HAP-1 (cell line): ENCODE measurements around the gene CHRNA7.
"Not testable (repeated sequence)": the region's sequence is repeated elsewhere in the genome, so short reads cannot be mapped to it uniquely, and the experiment has no call there.

Experiments
- DNase-seq, 2 experiments: peaks; one replicate each; pipeline ENCODE4 v3.0.0-alpha.2; 2016 to 2020; ENCODE audit warnings: low spot score in 2 of 2
- H3K27me3 ChIP-seq: fragments of 250-450 bp; sonication (Bioruptor Pico); 2 replicates; pipeline ENCODE4 v1.5.1; 2020; ENCODE audit warnings: low read depth, mild to moderate bottlenecking, moderate library complexity
- H3K36me3 ChIP-seq: fragments of 250-450 bp; sonication (Bioruptor Pico); replicated peaks from 2 replicates; pipeline ENCODE4 v1.5.1; 2020; ENCODE audit warnings: mild to moderate bottlenecking
- H3K4me1 ChIP-seq: fragments of 250-450 bp; sonication (Bioruptor Pico); 2 replicates; pipeline ENCODE4 v1.5.1; 2020; ENCODE audit warnings: mild to moderate bottlenecking
- H3K4me3 ChIP-seq: fragments of 250-450 bp; sonication (Bioruptor Pico); 2 replicates; pipeline ENCODE4 v1.5.1; 2020; ENCODE audit warnings: mild to moderate bottlenecking, moderate library complexity
- H3K9me3 ChIP-seq: fragments of 250-450 bp; sonication (Bioruptor Pico); 2 replicates; pipeline ENCODE4 v1.5.1; 2020; ENCODE audit warnings: mild to moderate bottlenecking, moderate library complexity
- in situ Hi-C: fragments of 300-500 bp; cut with MboI; formaldehyde crosslinking; loops from 3 replicates; pipeline ENCODE4 v1.14.3; 2020; ENCODE audit warnings: low sequenced_read_pairs, inconsistent platforms, mixed read lengths

CHRNA7 gene

GRCh38 chr15:32145512-32145911, 115.2 kb downstream of the CHRNA7 start:
- H3K27me3 ChIP-seq, DNase-seq, H3K4me1 ChIP-seq, H3K9me3 ChIP-seq, in situ Hi-C loops, H3K36me3 ChIP-seq, H3K4me3 ChIP-seq: not testable (repeated sequence)

DNA sequence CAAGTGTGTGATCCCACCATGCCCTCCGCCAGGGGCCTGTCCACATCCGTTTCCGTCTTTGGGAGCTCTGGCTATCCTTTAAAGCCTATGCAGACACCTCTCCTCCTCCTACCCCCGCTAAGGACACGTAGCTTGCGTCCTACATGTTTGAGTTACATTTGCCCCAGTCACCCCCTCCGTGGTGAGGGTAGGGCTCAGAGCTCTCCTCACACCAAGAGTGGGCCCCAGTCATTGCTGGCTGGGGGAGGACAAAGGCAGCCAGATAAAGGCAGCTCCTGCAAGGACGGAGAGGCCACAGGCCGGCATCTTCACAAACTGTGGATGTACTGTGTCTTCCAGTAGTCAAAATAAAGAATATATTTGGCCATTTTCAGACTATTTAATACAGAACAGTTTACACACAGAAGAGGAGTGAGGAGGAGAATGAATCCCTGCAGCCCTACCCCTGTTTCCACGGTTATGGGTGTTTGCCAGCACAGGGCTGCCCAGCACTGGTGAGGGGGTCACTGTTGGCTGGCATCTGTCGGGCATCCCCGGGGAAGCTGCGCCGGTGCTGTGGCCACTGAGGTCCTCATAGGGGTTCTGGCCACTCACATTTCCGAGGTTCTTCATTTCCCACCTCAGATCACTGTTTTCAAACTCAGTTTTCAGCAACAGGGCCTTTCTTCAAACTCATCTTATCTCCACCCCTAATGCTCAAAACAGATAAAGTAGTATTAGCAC, 118.7 kb downstream of the CHRNA7 start:
- in situ Hi-C loops, result no loop called here
- no peaks in the 10 kb centered on the region for H3K4me1 ChIP-seq
- no peak for DNase-seq
- H3K27me3 ChIP-seq, result no peaks in the 10 kb centered on the region
- H3K36me3 ChIP-seq, result no peaks in the 10 kb centered on the region
- no peaks in the 10 kb centered on the region for H3K9me3 ChIP-seq
- H3K4me3 ChIP-seq, result no peak overlapping the region

GRCh38 chr15:32152574-32152973, 122.3 kb downstream of the CHRNA7 start:
- no peaks in the 10 kb centered on the region for H3K27me3 ChIP-seq
- no peaks in the 10 kb centered on the region for H3K9me3 ChIP-seq
- in situ Hi-C loops, result no loop called here
- no peaks in the 10 kb centered on the region for H3K4me1 ChIP-seq
- no peaks in the 10 kb centered on the region for H3K36me3 ChIP-seq
- H3K4me3 ChIP-seq, result no peak overlapping the region
- DNase-seq, result no peak

GRCh38 chr15:32153868-32154623, 123.7 kb downstream of the CHRNA7 start:
- H3K4me3 ChIP-seq, H3K36me3 ChIP-seq, H3K4me1 ChIP-seq, H3K9me3 ChIP-seq, DNase-seq, in situ Hi-C loops, H3K27me3 ChIP-seq: not testable (repeated sequence)

DNA sequence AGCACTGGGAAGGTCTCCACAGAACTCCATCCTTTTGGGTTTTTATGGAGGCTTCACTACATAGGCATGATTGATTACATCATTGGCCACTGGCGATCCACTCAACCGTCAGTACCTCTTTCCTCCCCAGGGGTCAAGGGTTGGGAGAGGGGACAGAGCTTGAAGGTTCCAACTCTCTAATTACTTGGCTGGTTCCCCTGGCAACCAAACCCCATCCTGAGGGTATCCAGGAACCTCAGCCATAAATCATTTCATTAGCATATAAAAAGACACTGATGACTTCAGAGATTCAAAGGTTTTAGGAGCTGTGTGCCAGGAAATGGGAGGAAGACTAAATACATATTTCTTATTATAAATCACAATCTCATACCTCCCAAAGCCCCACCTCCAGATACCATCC, 131.8 kb downstream of the CHRNA7 start:
- H3K9me3 ChIP-seq, H3K27me3 ChIP-seq, in situ Hi-C loops, H3K4me1 ChIP-seq, H3K36me3 ChIP-seq, H3K4me3 ChIP-seq: not testable (repeated sequence)
- peak in 1 of 2 experiments; percentile 65 for DNase-seq

DNA sequence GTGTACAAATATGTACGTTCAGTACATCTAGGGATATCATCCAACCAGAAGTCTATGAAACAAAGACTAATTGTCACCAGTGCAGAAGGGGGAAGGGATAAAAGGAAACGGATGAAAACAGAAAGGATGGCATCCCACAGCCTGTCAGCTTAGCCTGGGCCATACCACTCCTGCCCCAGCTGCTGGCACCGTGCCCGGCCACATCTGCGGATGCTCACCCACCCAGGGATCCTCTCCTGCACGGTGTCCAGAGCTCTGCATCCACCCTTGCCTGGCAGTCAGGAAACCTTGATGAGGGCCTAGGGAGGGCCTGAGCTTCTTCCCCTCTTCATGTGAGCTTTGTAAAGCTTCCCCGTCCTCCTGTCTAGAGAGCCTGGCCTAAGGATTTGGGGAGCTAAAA, 133.8 kb downstream of the CHRNA7 start:
- DNase-seq, in situ Hi-C loops: not testable (repeated sequence)

GRCh38 chr15:32164747-32165146, 134.4 kb downstream of the CHRNA7 start:
- H3K9me3 ChIP-seq, H3K4me3 ChIP-seq, DNase-seq, H3K27me3 ChIP-seq, in situ Hi-C loops, H3K36me3 ChIP-seq, H3K4me1 ChIP-seq: not testable (repeated sequence)

More for the DNA sequence above, 133.8 kb downstream of the CHRNA7 start:
- H3K9me3 ChIP-seq, H3K36me3 ChIP-seq, H3K4me3 ChIP-seq, H3K4me1 ChIP-seq, H3K27me3 ChIP-seq: not testable (repeated sequence)

- H3K36me3 ChIP-seq, DNase-seq, H3K4me3 ChIP-seq, H3K9me3 ChIP-seq, H3K27me3 ChIP-seq, H3K4me1 ChIP-seq, in situ Hi-C loops: not testable (repeated sequence)
Observed at GRCh38 chr15:32165775-32166174, 135.5 kb downstream of the CHRNA7 start.

GRCh38 chr15:32166270-32166669, 136.0 kb downstream of the CHRNA7 start:
- H3K4me3 ChIP-seq, H3K9me3 ChIP-seq, H3K36me3 ChIP-seq, H3K4me1 ChIP-seq, in situ Hi-C loops, DNase-seq, H3K27me3 ChIP-seq: not testable (repeated sequence)

DNA sequence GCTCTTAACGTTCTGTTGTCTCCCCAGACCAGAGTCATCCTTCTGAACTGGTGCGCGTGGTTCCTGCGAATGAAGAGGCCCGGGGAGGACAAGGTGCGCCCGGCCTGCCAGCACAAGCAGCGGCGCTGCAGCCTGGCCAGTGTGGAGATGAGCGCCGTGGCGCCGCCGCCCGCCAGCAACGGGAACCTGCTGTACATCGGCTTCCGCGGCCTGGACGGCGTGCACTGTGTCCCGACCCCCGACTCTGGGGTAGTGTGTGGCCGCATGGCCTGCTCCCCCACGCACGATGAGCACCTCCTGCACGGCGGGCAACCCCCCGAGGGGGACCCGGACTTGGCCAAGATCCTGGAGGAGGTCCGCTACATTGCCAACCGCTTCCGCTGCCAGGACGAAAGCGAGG, 137.6 kb downstream of the CHRNA7 start:
- H3K4me3 ChIP-seq, H3K27me3 ChIP-seq, H3K4me1 ChIP-seq, DNase-seq, in situ Hi-C loops, H3K9me3 ChIP-seq, H3K36me3 ChIP-seq: not testable (repeated sequence)

DNA sequence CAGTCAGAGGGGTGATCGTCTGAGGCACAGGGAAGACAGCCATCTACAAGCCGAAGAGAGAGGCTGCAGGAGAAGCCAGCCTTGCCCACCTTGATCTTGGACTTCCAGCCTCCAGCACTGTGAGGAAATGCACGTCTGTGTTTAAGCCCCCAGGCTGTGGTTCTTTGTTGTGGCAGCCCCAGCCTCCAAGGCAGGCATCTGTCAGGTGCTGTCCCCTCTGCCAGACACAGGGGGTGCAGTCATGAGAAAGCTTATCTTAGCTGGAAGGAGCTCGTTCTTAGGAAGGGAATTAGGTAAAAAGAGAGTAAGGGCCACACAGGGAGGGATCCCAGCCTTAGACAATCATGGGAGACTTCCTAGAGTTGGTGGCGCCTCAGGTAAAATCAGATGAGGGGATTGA, 150.3 kb downstream of the CHRNA7 start:
- H3K4me1 ChIP-seq, DNase-seq, H3K27me3 ChIP-seq, in situ Hi-C loops, H3K4me3 ChIP-seq, H3K36me3 ChIP-seq, H3K9me3 ChIP-seq: not testable (repeated sequence)

- H3K4me1 ChIP-seq, H3K9me3 ChIP-seq, DNase-seq, in situ Hi-C loops, H3K36me3 ChIP-seq, H3K27me3 ChIP-seq, H3K4me3 ChIP-seq: not testable (repeated sequence)
Observed at GRCh38 chr15:32193780-32194179, 163.5 kb downstream of the CHRNA7 start.

DNA sequence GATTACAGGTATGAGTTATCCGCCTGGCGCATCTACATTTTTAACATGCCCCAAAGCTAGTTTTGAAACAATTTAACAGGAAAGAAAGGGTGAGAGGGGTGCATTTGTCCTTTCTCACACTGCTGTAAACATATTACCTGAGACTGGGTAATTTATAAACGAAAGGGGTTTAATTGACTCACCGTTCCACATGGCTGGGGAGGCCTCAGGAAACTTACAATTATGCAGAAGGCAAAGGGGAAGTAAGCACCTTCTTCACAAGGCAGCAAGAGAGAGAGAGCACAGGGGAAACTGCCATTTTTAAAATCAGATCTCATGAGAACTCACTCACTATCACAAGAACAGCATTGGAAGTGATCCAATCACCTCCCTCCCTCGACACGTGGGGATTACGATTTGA, 165.9 kb downstream of the CHRNA7 start:
- H3K27me3 ChIP-seq, in situ Hi-C loops, H3K36me3 ChIP-seq, H3K4me1 ChIP-seq, DNase-seq, H3K9me3 ChIP-seq, H3K4me3 ChIP-seq: not testable (repeated sequence)

GRCh38 chr15:32198938-32199337, 168.6 kb downstream of the CHRNA7 start:
- DNase-seq, in situ Hi-C loops, H3K27me3 ChIP-seq, H3K4me1 ChIP-seq, H3K36me3 ChIP-seq, H3K9me3 ChIP-seq, H3K4me3 ChIP-seq: not testable (repeated sequence)
